ENCODE results near the gene PPP1R9A. TPM values are rescaled to one million over a fixed set of nuclear protein-coding genes. Genes with fewer than 3 reads are reported as not detected.

PPP1R9A gene
- total RNA-seq, 4 donors from 2014 or later, result 22.4 to 27.5 (median 23.3) TPM

DNA sequence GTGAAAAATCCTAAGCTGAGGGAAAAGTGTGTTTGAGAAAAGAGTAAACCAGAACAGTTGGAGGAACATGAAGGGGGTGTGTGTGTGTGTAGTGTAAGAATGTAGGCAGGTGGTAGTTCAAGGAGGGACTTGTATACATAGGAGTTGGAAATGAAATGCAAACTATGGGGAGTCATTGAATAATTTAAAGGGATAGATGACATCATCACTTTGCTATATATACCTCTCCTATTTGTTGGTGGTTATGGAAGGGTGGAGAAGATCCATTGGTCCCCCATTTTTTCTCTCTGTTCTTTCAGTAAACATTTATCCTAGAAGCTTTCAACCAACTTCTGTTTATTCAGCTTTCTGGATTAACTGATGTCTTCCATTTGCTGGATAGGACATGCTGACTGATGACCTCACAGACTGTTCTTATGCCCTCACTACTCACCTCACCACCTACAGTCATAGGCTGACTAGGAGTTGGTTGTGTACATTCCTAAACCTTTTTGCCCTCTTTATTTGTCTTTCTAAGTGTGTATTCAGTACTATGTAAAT is 20.8 kb downstream of the PPP1R9A start:
- no peak overlapping the region for H3K27ac ChIP-seq (replicated peaks in 1 of 4)
- DNase-seq (ENCODE audit: extremely low spot score), result no peak
- H3K4me1 ChIP-seq, result peaks cover 0 to 5% (median 2%) of the 10 kb centered on the region in 4 donors
- TF ChIP-seq POLR2AphosphoS5 (IDR thresholded peaks at IDR 0.05), result no peak
- TF ChIP-seq, protein P1, sequence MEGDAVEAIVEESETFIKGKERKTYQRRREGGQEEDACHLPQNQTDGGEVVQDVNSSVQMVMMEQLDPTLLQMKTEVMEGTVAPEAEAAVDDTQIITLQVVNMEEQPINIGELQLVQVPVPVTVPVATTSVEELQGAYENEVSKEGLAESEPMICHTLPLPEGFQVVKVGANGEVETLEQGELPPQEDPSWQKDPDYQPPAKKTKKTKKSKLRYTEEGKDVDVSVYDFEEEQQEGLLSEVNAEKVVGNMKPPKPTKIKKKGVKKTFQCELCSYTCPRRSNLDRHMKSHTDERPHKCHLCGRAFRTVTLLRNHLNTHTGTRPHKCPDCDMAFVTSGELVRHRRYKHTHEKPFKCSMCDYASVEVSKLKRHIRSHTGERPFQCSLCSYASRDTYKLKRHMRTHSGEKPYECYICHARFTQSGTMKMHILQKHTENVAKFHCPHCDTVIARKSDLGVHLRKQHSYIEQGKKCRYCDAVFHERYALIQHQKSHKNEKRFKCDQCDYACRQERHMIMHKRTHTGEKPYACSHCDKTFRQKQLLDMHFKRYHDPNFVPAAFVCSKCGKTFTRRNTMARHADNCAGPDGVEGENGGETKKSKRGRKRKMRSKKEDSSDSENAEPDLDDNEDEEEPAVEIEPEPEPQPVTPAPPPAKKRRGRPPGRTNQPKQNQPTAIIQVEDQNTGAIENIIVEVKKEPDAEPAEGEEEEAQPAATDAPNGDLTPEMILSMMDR (IDR thresholded peaks at IDR 0.05), result no peak
- no peak for TF ChIP-seq POLR2A (IDR thresholded peaks at IDR 0.05; ENCODE audit: low read depth)
- no peak for TF ChIP-seq EP300 (IDR thresholded peaks at IDR 0.05)
- no peak overlapping the region for H3K4me3 ChIP-seq
- H3K36me3 ChIP-seq, result no peaks in the 10 kb centered on the region
- H3K27me3 ChIP-seq, result no peaks in the 10 kb centered on the region
- intact Hi-C loops (cut with DNase I), result no loop called here
- no peaks in the 10 kb centered on the region for H3K9me3 ChIP-seq

DNA sequence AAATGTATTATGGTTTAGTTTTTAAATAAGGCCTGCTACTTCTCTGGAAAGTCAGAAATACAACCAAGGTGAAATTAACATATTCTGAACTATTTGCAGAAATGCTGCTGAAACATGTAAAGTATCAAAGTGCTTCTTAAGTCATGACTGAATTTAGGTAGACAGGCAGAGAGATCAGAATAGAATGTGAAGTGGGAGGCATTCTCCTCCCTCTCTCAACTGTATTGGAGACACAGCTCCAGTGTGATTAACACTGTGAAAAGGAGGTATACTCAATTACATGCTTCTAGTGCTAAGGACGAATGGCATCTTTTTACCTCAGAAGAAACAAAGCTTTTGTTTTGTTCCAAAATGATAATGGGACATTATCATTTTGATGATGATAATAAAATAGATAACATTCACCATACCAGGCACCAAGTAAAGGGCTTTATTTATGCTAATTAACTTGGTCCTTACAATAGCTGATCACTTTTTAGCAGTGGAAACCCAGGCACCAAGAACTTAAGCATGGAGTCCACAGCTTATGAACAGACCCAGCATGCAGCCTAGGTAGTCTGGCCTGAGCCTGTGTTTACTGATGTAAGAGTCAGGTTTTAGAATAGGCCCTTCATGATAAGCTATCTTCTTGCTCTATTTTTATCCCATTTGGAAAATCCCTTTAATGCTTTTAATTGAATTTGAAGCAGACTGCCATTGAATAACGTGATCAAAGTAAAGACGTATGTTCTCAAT is 26.0 kb downstream of the PPP1R9A start:
- Histone ChIP-seq H3K9me3 (no peaks in the 10 kb centered on the region), H3K36me3 (no peaks in the 10 kb centered on the region), H3K27me3 (no peaks in the 10 kb centered on the region), H3K27ac (replicated peaks in 1 of 4) (no peak overlapping the region), H3K4me3 (no peak overlapping the region), H3K4me1 (peaks cover 0 to 15% (median 3%) of the 10 kb centered on the region in 4 donors)
- intact Hi-C loops (cut with DNase I), result no loop called here
- DNase-seq (ENCODE audit: extremely low spot score), result no peak
- 55% methylated on average over 3 of the region's 3 CpGs for WGBS
- TF ChIP-seq EP300 (IDR thresholded peaks at IDR 0.05) (no peak), POLR2AphosphoS5 (IDR thresholded peaks at IDR 0.05) (no peak), POLR2A (IDR thresholded peaks at IDR 0.05; ENCODE audit: low read depth) (no peak)
- TF ChIP-seq, protein P1 (IDR thresholded peaks at IDR 0.05), result no peak

DNA sequence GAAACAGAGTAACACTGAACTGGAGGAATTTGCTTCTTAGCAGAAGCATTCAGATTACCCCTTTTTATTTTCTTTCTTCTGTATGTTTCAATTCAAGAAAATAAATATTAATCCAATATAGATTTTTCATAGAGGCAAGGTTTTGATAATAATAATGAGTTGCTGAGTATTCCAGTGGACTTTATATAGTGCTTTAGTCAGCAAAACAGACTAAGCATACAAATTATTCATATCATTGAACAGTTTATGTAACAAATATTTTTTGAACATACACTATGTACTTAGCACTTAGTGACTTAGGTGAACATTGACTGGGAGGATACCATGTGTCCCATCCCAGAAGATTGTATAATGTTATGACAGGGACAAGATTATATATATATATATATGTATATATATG is 32.0 kb downstream of the PPP1R9A start:
- Histone ChIP-seq H3K27me3 (no peaks in the 10 kb centered on the region), H3K4me1 (peaks cover 0 to 15% (median 6%) of the 10 kb centered on the region in 4 donors), H3K36me3 (no peaks in the 10 kb centered on the region), H3K4me3 (no peak overlapping the region), H3K27ac (replicated peaks in 1 of 4) (no peak overlapping the region), H3K9me3 (no peaks in the 10 kb centered on the region)
- intact Hi-C loops (cut with DNase I), result no loop called here
- TF ChIP-seq EP300 (IDR thresholded peaks at IDR 0.05) (no peak), POLR2AphosphoS5 (IDR thresholded peaks at IDR 0.05) (no peak), POLR2A (IDR thresholded peaks at IDR 0.05; ENCODE audit: low read depth) (no peak)
- TF ChIP-seq, protein P1 (IDR thresholded peaks at IDR 0.05), result no peak
- no peak for DNase-seq (ENCODE audit: extremely low spot score)

- no peak for DNase-seq (ENCODE audit: extremely low spot score)
- Histone ChIP-seq H3K9me3 (no peaks in the 10 kb centered on the region), H3K27me3 (no peaks in the 10 kb centered on the region), H3K36me3 (no peaks in the 10 kb centered on the region), H3K4me1 (peaks cover 0 to 15% (median 6%) of the 10 kb centered on the region in 4 donors), H3K27ac (replicated peaks in 1 of 4) (no peak overlapping the region), H3K4me3 (no peak overlapping the region)
- intact Hi-C loops (cut with DNase I), result no loop called here
- no peak for TF ChIP-seq POLR2AphosphoS5 (IDR thresholded peaks at IDR 0.05)
- no peak for TF ChIP-seq EP300 (IDR thresholded peaks at IDR 0.05)
- TF ChIP-seq, protein P1 (IDR thresholded peaks at IDR 0.05), result no peak
- TF ChIP-seq POLR2A (IDR thresholded peaks at IDR 0.05; ENCODE audit: low read depth), result no peak
Observed at GRCh38 chr7:94940241-94940640, 32.8 kb downstream of the PPP1R9A start.

Measured in esophagus muscularis mucosa (tissue), 4 donors.